Neural progenitor cell (in vitro differentiated cells): Measurements from ENCODE around the gene KRTAP10-5.

Source experiments
- CTCF ChIP-seq: fragments of 200-600 bp; sonication (generic); IDR thresholded peaks from 2 replicates; pipeline ENCODE4 v1.5.1; 2017; ENCODE audit warnings: antibody characterized with exemption, mild to moderate bottlenecking
- EZH2 ChIP-seq: fragments of 200-600 bp; sonication (generic); IDR thresholded peaks from 2 replicates; pipeline ENCODE4 v1.6.1; 2017; ENCODE audit warnings: antibody characterized with exemption, mild to moderate bottlenecking, moderate library complexity
- EZH2phosphoT487 ChIP-seq: fragments of 200-600 bp; sonication (generic); IDR thresholded peaks from 2 replicates; pipeline ENCODE4 v1.6.1; 2017; ENCODE audit warnings: antibody characterized with exemption

DNA sequence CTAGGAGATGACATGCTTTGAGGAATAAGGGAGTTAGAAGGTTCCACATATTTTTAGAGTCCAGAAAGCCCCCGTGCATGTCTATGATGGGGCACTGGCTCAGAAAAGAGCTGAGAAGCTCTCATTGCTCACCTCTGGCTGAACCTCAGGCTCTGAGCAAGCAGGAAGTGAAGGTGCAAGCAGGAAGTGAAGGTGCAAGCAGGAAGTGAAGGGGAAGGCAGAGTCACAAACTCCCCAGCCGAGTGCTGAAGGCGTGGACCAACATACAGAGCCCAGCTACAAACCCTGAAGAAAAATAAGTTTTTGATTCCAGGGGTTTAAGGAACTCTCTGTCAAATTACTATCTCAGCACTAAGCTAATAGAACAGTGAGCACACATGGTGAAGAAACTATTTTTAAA, 38.5 kb upstream of the KRTAP10-5 start:
- TF ChIP-seq CTCF, result no peak
- no peak for TF ChIP-seq EZH2
- TF ChIP-seq EZH2phosphoT487, result no peak
